IgD-negative memory B cell (primary cell): ENCODE data around the gene TMTC2. TPM values are rescaled to one million over a fixed set of nuclear protein-coding genes. Genes with fewer than 3 reads are reported as not detected.

Source experiments
- H3K27ac Mint-ChIP-seq, 3 donors: one replicate each; pipeline ENCODE4 v1.8.0; 2020 to 2022; ENCODE audit warnings: mild to moderate bottlenecking in 3 of 3, mixed read lengths in 3 of 3, moderate library complexity in 1 of 3
- H3K27me3 Mint-ChIP-seq: one replicate; pipeline ENCODE4 v1.8.0; 2021; ENCODE audit warnings: mixed read lengths
- H3K36me3 Mint-ChIP-seq: one replicate; pipeline ENCODE4 v1.8.0; 2020; ENCODE audit warnings: mild to moderate bottlenecking, mixed read lengths
- H3K4me1 Mint-ChIP-seq, 3 donors: one replicate each; pipeline ENCODE4 v1.8.0; 2020 to 2022; ENCODE audit warnings: mixed read lengths in 3 of 3, mild to moderate bottlenecking in 1 of 3
- H3K4me3 Mint-ChIP-seq, 4 donors: one replicate each; pipeline ENCODE4 v1.8.0; 2020 to 2022; ENCODE audit warnings: mild to moderate bottlenecking in 4 of 4, mixed read lengths in 4 of 4, moderate library complexity in 3 of 4
- H3K9me3 Mint-ChIP-seq, 3 donors: one replicate each; pipeline ENCODE4 v1.8.0; 2020 to 2021; ENCODE audit warnings: mixed read lengths in 3 of 3, mild to moderate bottlenecking in 1 of 3
- polyA plus RNA-seq: library from polyadenylated mRNA; unstranded; fragments of 300-500 nt; fragmentation: Illumina TruSeq; gene quantifications from one replicate; pipeline ENCODE4 v1.2.3, GENCODE V29; 2021

Gene TMTC2
- polyA plus RNA-seq, 1 donor from 2014 or later: not detected

DNA sequence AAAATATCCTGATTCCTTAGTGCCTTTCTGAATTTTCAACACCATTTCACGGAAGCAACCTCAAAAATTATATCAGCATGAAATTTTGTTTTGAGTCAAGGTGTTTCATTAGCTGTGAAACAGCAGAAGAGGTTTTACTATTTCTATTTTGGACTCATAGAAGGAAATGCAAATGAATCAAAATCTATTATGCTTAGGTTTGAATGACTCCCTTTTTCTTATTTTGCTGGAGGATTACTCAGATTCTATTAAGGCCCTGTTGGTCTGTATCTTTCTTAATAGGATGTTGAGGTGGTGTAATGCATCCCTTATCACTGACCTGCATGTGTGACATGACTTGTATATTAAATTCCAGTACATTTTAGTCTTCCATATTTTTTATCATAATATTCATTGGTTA lies 165.8 kb downstream of the TMTC2 start:
- Mint-ChIP-seq H3K27me3 (no peaks in the 10 kb centered on the region), H3K36me3 (peaks cover 3% of the 10 kb centered on the region), H3K27ac (no peak overlapping the region), H3K9me3 (peaks cover 0 to 4% (median 3%) of the 10 kb centered on the region in 3 donors), H3K4me3 (no peak overlapping the region), H3K4me1 (peaks cover 0 to 6% (median 1%) of the 10 kb centered on the region in 3 donors)

DNA sequence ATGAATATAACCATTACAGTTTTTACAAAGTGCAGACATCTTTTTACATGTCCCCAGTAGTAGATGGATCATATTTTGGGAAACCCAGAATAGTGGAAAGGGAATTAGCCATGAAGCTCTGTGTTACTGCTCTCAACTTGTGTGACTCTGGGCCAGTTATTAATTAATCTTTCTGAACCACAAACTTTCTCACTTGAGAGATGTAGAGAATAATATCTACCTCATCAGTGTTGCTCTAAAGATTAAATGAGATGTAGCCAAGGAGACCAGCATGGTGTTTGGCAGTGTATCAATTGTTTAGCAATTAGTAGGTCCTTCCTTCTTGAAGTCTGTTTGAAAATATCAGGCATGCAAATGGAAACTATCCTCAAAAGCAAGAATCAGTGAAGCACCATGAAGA lies 169.2 kb downstream of the TMTC2 start:
- no peaks in the 10 kb centered on the region for H3K27me3 Mint-ChIP-seq
- peaks cover 5% of the 10 kb centered on the region for H3K36me3 Mint-ChIP-seq
- no peak overlapping the region for H3K4me3 Mint-ChIP-seq
- H3K4me1 Mint-ChIP-seq: peaks cover 0 to 4% (median 1%) of the 10 kb centered on the region in 3 donors
- H3K9me3 Mint-ChIP-seq: peaks cover 0 to 5% (median 3%) of the 10 kb centered on the region in 3 donors
- no peak overlapping the region for H3K27ac Mint-ChIP-seq

DNA sequence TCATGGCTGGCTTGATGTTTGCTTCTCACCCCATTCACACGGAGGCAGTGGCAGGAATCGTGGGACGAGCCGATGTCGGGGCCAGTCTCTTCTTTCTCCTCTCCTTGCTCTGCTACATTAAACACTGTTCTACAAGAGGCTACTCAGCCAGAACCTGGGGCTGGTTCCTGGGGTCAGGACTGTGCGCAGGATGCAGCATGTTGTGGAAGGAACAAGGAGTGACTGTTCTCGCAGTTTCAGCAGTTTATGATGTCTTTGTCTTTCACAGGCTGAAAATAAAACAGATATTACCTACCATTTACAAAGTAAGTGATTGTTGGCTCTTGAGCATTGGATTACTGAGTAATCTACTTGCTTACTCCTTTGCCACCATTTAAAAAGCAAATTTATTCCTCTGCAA lies 170.6 kb downstream of the TMTC2 start:
- H3K27me3 Mint-ChIP-seq: no peaks in the 10 kb centered on the region
- peaks cover 0 to 4% (median 1%) of the 10 kb centered on the region in 3 donors for H3K4me1 Mint-ChIP-seq
- peaks cover 5% of the 10 kb centered on the region for H3K36me3 Mint-ChIP-seq
- H3K27ac Mint-ChIP-seq: peak overlapping the region in 1 of 3 donors; percentile 12
- peak overlapping the region in 1 of 4 donors; percentile 17 for H3K4me3 Mint-ChIP-seq
- peaks cover 0 to 5% (median 3%) of the 10 kb centered on the region in 3 donors for H3K9me3 Mint-ChIP-seq

DNA sequence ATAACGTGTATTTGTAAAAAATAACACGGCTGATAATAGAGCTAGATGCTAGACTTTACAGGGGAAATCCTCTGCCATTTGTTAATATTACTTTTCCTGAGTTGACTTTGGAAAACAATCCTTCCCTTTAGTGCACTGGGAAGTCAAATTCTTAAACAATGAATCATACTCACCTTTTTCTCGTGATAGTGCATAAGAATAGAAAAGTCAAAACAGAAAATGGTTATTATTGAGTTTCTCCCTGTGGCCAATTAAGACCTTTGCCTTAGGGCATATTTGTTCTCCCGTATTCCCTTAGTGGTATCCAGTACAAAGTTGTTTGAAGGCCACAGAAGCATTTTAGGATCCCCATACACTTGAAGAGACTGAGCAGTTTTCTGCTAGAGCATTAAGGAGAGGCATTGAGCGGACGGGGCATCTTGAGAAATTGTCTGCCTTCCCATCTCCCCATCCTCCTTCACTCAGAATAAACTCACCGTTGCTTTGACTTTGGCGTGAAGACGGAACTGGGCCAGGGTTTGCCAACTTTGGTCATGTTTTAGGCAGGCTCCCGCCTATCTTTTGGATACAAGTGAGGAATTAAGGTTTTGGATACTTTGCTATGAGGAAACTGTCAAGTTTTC lies 171.3 kb downstream of the TMTC2 start:
- peaks cover 0 to 2% (median 0%) of the 10 kb centered on the region in 3 donors for H3K4me1 Mint-ChIP-seq
- H3K27ac Mint-ChIP-seq: no peak overlapping the region
- H3K36me3 Mint-ChIP-seq: peaks cover 5% of the 10 kb centered on the region
- H3K9me3 Mint-ChIP-seq: peaks cover 0 to 5% (median 3%) of the 10 kb centered on the region in 3 donors
- H3K4me3 Mint-ChIP-seq: no peak overlapping the region
- H3K27me3 Mint-ChIP-seq: no peaks in the 10 kb centered on the region

DNA sequence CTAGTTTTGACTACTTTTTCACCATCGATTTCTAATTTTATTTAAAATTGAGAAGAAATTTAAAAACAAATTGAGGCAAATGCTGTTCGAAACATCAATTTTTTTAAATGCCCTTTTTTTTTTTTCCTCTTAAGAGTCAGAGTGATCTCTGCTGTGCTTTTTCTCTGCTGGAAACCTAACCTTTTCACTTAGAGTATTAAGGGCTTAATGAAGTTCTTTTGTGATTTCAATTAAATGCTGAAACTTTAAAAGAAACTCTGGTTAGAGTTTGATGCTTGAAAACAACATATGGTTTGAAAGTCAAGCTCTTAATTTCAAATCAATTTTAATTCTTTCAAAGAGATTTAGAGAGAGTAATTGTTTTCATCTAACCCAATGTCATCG lies 171.8 kb downstream of the TMTC2 start:
- Mint-ChIP-seq H3K36me3 (peaks cover 5% of the 10 kb centered on the region), H3K9me3 (peaks cover 0 to 5% (median 3%) of the 10 kb centered on the region in 3 donors), H3K4me1 (peaks cover 0 to 2% (median 0%) of the 10 kb centered on the region in 3 donors), H3K27me3 (no peaks in the 10 kb centered on the region), H3K4me3 (no peak overlapping the region), H3K27ac (no peak overlapping the region)

DNA sequence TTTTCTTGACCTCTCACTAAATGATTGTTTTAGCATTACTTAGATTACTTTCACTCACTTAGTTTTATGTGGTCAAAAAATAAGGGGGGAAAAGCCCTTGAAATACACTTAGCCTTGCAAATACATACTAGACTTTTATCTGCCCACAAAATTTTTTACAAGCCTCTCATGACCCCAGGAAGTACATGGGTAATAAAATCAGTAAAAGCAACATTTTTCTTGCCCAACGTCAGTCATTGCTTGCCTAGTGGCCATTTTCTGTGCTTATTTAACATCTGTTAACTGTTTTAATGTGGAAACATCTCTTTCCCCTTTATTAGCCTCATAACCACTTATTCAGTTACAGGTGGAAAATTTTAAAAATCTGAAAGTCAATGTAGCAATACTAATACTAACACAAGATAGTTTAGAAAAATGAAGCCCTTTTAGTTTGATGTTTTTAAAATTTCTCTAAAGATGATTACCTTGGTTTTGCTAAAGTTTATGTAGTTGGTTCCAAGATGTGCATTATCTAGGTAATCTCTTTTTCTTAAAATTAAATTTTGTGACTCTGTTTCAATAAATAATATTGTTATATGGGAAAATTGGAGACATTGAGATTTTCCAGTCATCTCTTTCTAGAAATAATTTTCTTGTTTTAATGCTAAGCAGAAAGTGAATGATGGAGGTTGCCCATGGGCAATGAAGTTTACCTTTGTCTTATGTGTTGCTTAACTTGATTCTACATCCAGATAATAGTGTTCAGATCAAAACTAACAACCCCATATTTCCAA lies 175.5 kb downstream of the TMTC2 start:
- no peak overlapping the region for H3K4me3 Mint-ChIP-seq
- H3K4me1 Mint-ChIP-seq: peaks cover 0 to 2% (median 0%) of the 10 kb centered on the region in 3 donors
- H3K27me3 Mint-ChIP-seq: no peaks in the 10 kb centered on the region
- H3K36me3 Mint-ChIP-seq: peaks cover 7% of the 10 kb centered on the region
- H3K27ac Mint-ChIP-seq: no peak overlapping the region
- H3K9me3 Mint-ChIP-seq: peaks cover 0 to 7% (median 5%) of the 10 kb centered on the region in 3 donors

DNA sequence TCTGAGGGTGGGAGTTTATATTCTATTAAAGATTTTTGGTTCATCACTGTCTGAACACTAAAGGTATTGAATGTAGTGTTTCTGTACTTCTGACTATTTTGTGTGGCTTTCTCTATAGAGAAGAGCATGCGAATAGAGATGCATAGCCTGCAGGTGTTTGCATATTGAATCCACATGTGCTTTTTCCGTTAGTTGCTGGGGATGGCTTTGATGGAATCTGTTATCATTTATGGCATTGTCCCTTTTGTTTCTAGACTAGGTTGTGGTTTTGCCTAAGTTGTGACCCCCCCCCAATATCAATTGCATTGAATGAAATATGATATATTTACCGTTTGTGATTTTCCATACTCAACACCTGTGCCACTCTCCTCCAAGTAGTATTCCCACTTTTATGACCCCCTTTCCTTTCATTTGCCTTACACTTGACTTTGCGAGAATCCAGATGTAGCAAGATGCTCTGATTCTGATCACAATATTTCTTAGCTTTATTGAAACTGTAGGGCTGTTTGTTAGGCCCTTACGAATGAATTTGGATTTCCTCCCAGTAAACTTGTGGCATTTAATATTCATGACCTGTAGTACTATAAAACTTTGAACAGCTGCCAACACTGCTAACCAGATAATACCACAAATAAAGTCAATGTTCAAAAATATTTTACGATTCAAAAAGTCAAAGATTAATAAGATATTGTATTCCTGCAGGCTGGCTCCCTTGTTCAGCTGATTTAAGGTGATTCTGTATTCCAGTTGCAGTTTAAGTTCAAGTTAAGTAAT lies 176.4 kb downstream of the TMTC2 start:
- Mint-ChIP-seq H3K4me1 (peaks cover 0 to 2% (median 0%) of the 10 kb centered on the region in 3 donors), H3K27ac (no peak overlapping the region)

DNA sequence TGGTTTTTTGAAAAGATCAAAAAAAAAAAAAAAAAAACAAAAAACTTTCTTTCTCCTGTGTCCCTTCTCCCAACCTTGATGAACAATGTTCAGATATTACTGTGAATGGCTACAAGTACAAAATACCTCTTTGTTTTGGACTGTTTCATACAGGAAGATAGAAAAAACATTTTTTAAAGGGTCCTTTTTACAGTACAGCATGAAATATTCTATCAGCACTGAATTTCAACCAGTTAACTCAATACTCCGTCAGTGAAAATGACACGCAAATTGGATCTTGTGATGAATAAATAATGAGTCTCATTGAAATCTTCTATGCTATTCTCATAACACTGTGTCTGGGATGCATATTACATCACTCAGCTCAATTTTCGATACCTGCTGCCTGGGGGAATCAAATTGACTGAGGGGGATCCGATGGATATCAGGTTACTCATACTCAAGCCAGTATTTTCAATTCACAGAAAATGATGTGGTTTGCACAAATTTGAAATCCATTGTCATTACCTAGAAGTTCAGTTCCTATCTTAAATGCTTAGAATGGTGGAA lies 179.6 kb downstream of the TMTC2 start:
- Mint-ChIP-seq H3K27me3 (no peaks in the 10 kb centered on the region), H3K4me1 (peaks cover 0 to 13% (median 6%) of the 10 kb centered on the region in 3 donors), H3K4me3 (no peak overlapping the region), H3K9me3 (peaks cover 0 to 4% (median 4%) of the 10 kb centered on the region in 3 donors), H3K27ac (no peak overlapping the region), H3K36me3 (peaks cover 2% of the 10 kb centered on the region)

More for the DNA sequence above, 176.4 kb downstream of the TMTC2 start:
- Mint-ChIP-seq H3K27me3 (no peaks in the 10 kb centered on the region), H3K36me3 (peaks cover 6% of the 10 kb centered on the region), H3K9me3 (peaks cover 0 to 6% (median 5%) of the 10 kb centered on the region in 3 donors), H3K4me3 (no peak overlapping the region)

DNA sequence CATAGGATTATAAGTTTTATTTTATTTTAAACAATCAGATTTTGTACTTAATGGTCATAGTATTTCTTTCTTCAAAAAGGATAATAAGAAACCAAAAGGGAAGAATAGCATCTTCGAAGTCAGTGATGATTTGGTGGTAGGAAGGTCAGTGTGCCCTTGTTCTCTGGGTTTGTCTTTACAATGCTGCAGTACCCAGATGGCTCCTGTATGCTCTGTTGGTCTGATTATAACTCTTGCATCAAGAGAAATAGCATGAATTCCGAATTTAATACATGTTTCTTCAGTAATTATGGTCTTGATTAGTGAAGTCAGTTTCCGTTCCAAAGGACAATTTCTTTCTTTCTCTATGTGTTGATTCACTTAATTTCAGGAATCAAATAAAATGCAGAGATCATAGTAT lies 180.2 kb downstream of the TMTC2 start:
- Mint-ChIP-seq H3K27ac (no peak overlapping the region), H3K4me1 (peaks cover 0 to 16% (median 6%) of the 10 kb centered on the region in 3 donors), H3K36me3 (peaks cover 2% of the 10 kb centered on the region), H3K9me3 (peaks cover 0 to 4% (median 4%) of the 10 kb centered on the region in 3 donors), H3K27me3 (no peaks in the 10 kb centered on the region), H3K4me3 (no peak overlapping the region)

DNA sequence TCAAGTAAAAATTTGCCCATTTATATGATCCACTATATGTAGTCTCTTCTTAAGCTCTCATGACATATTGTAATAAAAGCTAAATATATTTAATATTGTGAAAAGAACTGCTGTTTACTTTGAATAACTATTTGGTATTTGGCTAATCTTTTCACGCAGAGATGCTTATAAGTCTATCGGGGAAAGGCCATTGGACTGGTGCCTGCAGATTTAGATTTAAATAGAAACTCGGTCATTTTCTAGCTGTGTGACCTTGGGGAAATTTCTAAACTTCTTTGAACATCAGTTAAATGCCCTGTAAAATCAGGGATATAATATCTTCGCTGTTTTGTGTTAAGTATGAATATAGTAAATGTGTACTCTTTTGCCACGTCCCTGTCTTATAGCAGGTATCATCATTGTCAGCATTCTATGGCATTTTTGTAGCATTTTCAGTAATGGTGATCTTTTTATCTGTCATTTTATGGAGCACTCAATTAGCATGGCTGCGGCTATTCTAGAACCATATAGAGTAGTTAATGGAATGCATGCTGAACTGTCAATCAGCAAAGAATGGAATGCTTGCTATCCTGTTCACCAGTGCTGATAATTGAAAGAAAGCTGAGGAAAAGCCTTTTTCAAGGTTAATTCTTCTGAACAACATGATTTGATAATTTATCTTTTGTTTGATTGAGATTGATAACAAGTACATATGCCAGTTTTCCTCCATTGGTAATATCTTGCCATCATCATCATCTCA lies 181.2 kb downstream of the TMTC2 start:
- peaks cover 0 to 4% (median 4%) of the 10 kb centered on the region in 3 donors for H3K9me3 Mint-ChIP-seq
- H3K27ac Mint-ChIP-seq: no peak overlapping the region
- no peaks in the 10 kb centered on the region for H3K27me3 Mint-ChIP-seq
- H3K4me3 Mint-ChIP-seq: no peak overlapping the region
- H3K4me1 Mint-ChIP-seq: peaks cover 0 to 18% (median 6%) of the 10 kb centered on the region in 3 donors
- H3K36me3 Mint-ChIP-seq: peaks cover 2% of the 10 kb centered on the region

DNA sequence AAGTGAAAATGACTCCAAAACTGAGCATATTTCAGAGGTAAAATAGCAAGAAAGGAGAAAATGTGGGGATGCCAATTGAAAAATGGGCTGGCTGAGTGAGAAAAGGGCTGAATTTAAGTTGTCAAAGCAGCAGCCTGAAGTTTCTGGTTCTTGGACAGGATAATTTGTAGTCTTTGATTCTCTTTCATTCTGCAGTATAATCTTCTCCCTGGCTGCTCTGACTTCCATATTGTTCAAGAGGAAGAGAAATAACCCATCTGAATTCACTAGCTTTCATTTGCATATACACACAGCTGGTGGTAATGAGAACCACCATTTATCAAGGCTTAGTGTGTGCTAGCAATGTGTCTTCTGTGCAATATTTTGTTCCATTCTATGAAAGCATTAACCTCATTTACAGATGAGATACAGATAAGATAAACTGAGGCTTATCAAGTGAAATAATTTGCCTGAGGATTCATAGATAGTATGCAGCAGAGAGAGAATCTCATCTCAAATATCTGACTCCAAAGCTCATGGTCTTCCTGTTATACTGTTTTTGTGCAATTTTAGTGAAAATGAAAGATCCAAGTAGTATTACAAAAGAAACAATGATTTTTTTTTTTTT lies 184.2 kb downstream of the TMTC2 start:
- H3K27ac Mint-ChIP-seq: peak overlapping the region in 1 of 3 donors; percentile 53
- peak overlapping the region in 1 of 4 donors; percentile 66 for H3K4me3 Mint-ChIP-seq
- no peaks in the 10 kb centered on the region for H3K36me3 Mint-ChIP-seq
- no peaks in the 10 kb centered on the region for H3K9me3 Mint-ChIP-seq
- peaks cover 0 to 18% (median 4%) of the 10 kb centered on the region in 3 donors for H3K4me1 Mint-ChIP-seq
- no peaks in the 10 kb centered on the region for H3K27me3 Mint-ChIP-seq

DNA sequence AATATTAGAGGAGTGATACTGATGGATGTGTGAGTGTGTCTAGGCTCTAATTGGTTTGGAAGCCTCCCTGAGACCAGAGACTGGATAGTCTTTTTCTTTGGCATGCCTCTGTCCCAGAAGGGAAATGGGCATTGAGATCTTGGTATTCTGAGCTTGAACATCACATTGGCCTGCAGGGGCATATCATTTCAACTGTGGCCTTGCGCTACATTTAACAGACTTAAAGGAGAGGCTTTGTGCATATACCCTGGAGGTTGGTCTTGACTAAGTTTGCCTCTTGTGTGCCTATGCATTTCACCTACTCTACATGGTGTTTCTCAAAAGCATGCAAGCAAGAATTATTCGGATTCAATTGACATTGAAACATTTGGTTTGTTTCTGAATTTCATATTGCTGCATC lies 185.4 kb downstream of the TMTC2 start:
- peaks cover 0 to 18% (median 4%) of the 10 kb centered on the region in 3 donors for H3K4me1 Mint-ChIP-seq
- peak overlapping the region in 1 of 4 donors; percentile 37 for H3K4me3 Mint-ChIP-seq
- no peaks in the 10 kb centered on the region for H3K9me3 Mint-ChIP-seq
- no peak overlapping the region for H3K27ac Mint-ChIP-seq
- no peaks in the 10 kb centered on the region for H3K27me3 Mint-ChIP-seq
- H3K36me3 Mint-ChIP-seq: no peaks in the 10 kb centered on the region

DNA sequence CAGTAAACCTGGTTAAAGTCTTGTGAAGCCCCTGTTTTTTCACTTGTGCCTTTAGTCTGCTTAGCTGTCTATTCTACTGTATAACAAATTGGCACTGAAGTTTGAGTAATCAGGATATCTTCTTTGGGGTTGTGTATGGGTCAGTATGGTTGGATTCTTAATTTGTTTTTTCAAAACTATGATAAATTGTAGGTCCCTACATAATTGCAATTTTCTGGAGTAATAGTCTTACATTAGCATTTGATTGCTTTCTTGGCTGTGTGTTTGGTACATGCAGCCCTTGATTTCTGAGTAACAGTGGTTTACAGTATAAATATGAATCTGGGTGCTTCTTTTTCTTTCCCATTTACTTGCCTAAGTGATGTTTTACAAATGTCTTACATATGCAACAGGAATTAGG lies 186.6 kb downstream of the TMTC2 start:
- Mint-ChIP-seq H3K27me3 (no peaks in the 10 kb centered on the region), H3K4me3 (no peak overlapping the region), H3K36me3 (no peaks in the 10 kb centered on the region), H3K27ac (no peak overlapping the region), H3K9me3 (no peaks in the 10 kb centered on the region), H3K4me1 (peaks cover 2 to 18% (median 4%) of the 10 kb centered on the region in 3 donors)

DNA sequence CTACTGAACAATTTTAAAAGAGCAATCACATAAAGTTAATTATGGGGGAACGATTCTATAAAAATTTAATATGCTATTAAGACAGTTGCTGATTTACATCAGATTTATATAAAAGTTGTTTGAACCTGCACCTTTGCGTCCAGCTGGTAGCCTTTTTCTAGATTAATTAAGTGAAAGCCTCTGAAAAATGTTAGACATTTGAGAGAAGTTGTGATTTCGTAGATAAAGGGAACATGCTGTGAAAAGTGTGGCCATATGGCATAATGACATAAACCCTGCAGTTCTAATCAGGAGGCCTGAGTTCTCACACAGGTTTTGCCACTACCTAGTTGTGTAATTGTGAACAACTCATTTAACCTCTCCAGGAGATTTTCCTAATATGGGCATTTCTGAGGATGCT lies 187.2 kb downstream of the TMTC2 start:
- peaks cover 4 to 18% (median 4%) of the 10 kb centered on the region in 3 donors for H3K4me1 Mint-ChIP-seq
- no peaks in the 10 kb centered on the region for H3K9me3 Mint-ChIP-seq
- H3K36me3 Mint-ChIP-seq: no peaks in the 10 kb centered on the region
- no peaks in the 10 kb centered on the region for H3K27me3 Mint-ChIP-seq
- H3K27ac Mint-ChIP-seq: no peak overlapping the region
- H3K4me3 Mint-ChIP-seq: no peak overlapping the region
